Measurements from ENCODE around the gene PPP1R1A. TPM values are rescaled to one million over a fixed set of nuclear protein-coding genes. Genes with fewer than 3 reads are reported as not detected.

Gene PPP1R1A
- total RNA-seq, 2 experiments from 2014 or later = not detected

GRCh38 chr12:54624315-54625279 lies 36.1 kb upstream of the PPP1R1A start:
- Histone ChIP-seq H4K20me1 (ENCODE audit: insufficient read depth, low read length) (no peaks in the 10 kb centered on the region), H3K4me1 (ENCODE audit: insufficient read depth, low read length, poor library complexity, severe bottlenecking) (no peaks in the 10 kb centered on the region), H3K79me2 (ENCODE audit: insufficient read depth, low read depth, low read length) (no peaks in the 10 kb centered on the region), H3K4me2 (ENCODE audit: low read length) (no peak overlapping the region), H3K9me2 (ENCODE audit: insufficient read depth, low read length) (no peaks in the 10 kb centered on the region), H3K36me3 (ENCODE audit: insufficient read depth, low read length) (no peaks in the 10 kb centered on the region), H2AFZ (ENCODE audit: low read length) (no peak overlapping the region), H3K27ac (ENCODE audit: low read depth, low read length, poor library complexity, severe bottlenecking) (no peak overlapping the region), H3K4me3 (ENCODE audit: low read depth, low read length, poor library complexity, severe bottlenecking) (no peak overlapping the region), H3K9me3 (ENCODE audit: low read length) (peaks cover 9% of the 10 kb centered on the region; the same call in 1 of the 2 replicates)
- POLR2A ChIA-PET = interaction anchor here (0.7 to 1.1 kb wide), 2 partner anchors 11 to 161 kb away, joined by 3 read pairs; no protein-coding TSS in a partner anchor
- intact Hi-C loops (cut with micrococcal nuclease; ENCODE audit: unreplicated experiment) = no loop called here
- TF ChIP-seq, protein P1, sequence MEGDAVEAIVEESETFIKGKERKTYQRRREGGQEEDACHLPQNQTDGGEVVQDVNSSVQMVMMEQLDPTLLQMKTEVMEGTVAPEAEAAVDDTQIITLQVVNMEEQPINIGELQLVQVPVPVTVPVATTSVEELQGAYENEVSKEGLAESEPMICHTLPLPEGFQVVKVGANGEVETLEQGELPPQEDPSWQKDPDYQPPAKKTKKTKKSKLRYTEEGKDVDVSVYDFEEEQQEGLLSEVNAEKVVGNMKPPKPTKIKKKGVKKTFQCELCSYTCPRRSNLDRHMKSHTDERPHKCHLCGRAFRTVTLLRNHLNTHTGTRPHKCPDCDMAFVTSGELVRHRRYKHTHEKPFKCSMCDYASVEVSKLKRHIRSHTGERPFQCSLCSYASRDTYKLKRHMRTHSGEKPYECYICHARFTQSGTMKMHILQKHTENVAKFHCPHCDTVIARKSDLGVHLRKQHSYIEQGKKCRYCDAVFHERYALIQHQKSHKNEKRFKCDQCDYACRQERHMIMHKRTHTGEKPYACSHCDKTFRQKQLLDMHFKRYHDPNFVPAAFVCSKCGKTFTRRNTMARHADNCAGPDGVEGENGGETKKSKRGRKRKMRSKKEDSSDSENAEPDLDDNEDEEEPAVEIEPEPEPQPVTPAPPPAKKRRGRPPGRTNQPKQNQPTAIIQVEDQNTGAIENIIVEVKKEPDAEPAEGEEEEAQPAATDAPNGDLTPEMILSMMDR (conservative IDR thresholded peaks at IDR 0.05; ENCODE audit: low read length) = no peak
- TF ChIP-seq EZH2phosphoT487 (IDR thresholded peaks at IDR 0.05; ENCODE audit: borderline replicate concordance, low read depth, low read length) = no peak
- BruUV-seq (replicated peaks) = no TSS peak
- CTCF ChIA-PET (ENCODE audit: unreplicated experiment) = no interaction called here
- no peak for DNase-seq (ENCODE audit: low spot score)

- H3K27ac ChIP-seq (ENCODE audit: low read depth, low read length, poor library complexity, severe bottlenecking) = no peak overlapping the region
- POLR2A ChIA-PET = interaction anchor here (0.6 kb wide), 1 partner anchor 104 kb away, joined by 3 read pairs; no protein-coding TSS in a partner anchor
- H3K79me2 ChIP-seq (ENCODE audit: insufficient read depth, low read depth, low read length) = no peaks in the 10 kb centered on the region
- no peak overlapping the region for H3K4me3 ChIP-seq (ENCODE audit: low read depth, low read length, poor library complexity, severe bottlenecking)
- H3K4me2 ChIP-seq (ENCODE audit: low read length) = no peak overlapping the region
- intact Hi-C loops (cut with micrococcal nuclease; ENCODE audit: unreplicated experiment) = no loop called here
- no peak for DNase-seq (ENCODE audit: low spot score)
- CTCF ChIA-PET (ENCODE audit: unreplicated experiment) = no interaction called here
- peaks cover 4% of the 10 kb centered on the region; the same call in 1 of the 2 replicates for H3K9me3 ChIP-seq (ENCODE audit: low read length)
- H3K9me2 ChIP-seq (ENCODE audit: insufficient read depth, low read length) = no peaks in the 10 kb centered on the region
- no peaks in the 10 kb centered on the region for H3K36me3 ChIP-seq (ENCODE audit: insufficient read depth, low read length)
- H2AFZ ChIP-seq (ENCODE audit: low read length) = no peak overlapping the region
- H3K4me1 ChIP-seq (ENCODE audit: insufficient read depth, low read length, poor library complexity, severe bottlenecking) = no peaks in the 10 kb centered on the region
- TF ChIP-seq, protein P1 (conservative IDR thresholded peaks at IDR 0.05; ENCODE audit: low read length) = peak; percentile 69
- TF ChIP-seq EZH2phosphoT487 (IDR thresholded peaks at IDR 0.05; ENCODE audit: borderline replicate concordance, low read depth, low read length) = no peak
- BruUV-seq (replicated peaks) = no TSS peak
- no peaks in the 10 kb centered on the region for H4K20me1 ChIP-seq (ENCODE audit: insufficient read depth, low read length)
Observed at GRCh38 chr12:54622463-54623183, 34.2 kb upstream of the PPP1R1A start.

Measured in OCI-LY7 (cell line).